Endodermal cell (in vitro differentiated cells): ENCODE data around the gene NAB1. TPM values are rescaled to one million over a fixed set of nuclear protein-coding genes. Genes with fewer than 3 reads are reported as not detected.
"Not testable (repeated sequence)": the region's sequence is repeated elsewhere in the genome, so short reads cannot be mapped to it uniquely, and the experiment has no call there.

Source experiments
- DNase-seq: peaks from one replicate; pipeline ENCODE4 v3.0.0-alpha.2; 2017
- H3K27ac ChIP-seq: 2 replicates; pipeline ENCODE4 v1.5.1; 2013; ENCODE audit warnings: mild to moderate bottlenecking, low read depth, low read length, moderate library complexity
- H3K27me3 ChIP-seq: 2 replicates; pipeline ENCODE4 v1.6.1; 2013; ENCODE audit warnings: mild to moderate bottlenecking, low read length, moderate library complexity; ENCODE audit not compliant: insufficient read depth, control insufficient read depth, poor library complexity, severe bottlenecking
- H3K36me3 ChIP-seq: 2 replicates; pipeline ENCODE4 v1.7.0; 2013; ENCODE audit warnings: mild to moderate bottlenecking, low read length, moderate library complexity; ENCODE audit not compliant: control insufficient read depth, insufficient read depth
- H3K4me1 ChIP-seq: one replicate; pipeline ENCODE4 v1.7.0; 2013; ENCODE audit warnings: low read length; ENCODE audit not compliant: control insufficient read depth, insufficient read depth
- H3K4me3 ChIP-seq: 2 replicates; pipeline ENCODE4 v1.5.1; 2013; ENCODE audit warnings: mild to moderate bottlenecking, low read length, moderate library complexity
- H3K9ac ChIP-seq: 2 replicates; pipeline ENCODE4 v1.6.1; 2013; ENCODE audit warnings: mild to moderate bottlenecking, low read length, moderate library complexity; ENCODE audit not compliant: poor library complexity, severe bottlenecking; ENCODE audit errors: extremely low read depth
- H3K9me3 ChIP-seq: 2 replicates; pipeline ENCODE4 v1.6.1; 2013; ENCODE audit warnings: mild to moderate bottlenecking, low read length, moderate library complexity; ENCODE audit not compliant: control insufficient read depth
- H3K27ac Mint-ChIP-seq: 2 replicates; pipeline ENCODE4 v1.8.0; 2020; ENCODE audit warnings: mixed read lengths
- H3K27me3 Mint-ChIP-seq: 2 replicates; pipeline ENCODE4 v1.8.0; 2021; ENCODE audit warnings: mild to moderate bottlenecking, mixed read lengths; ENCODE audit not compliant: insufficient read depth
- H3K36me3 Mint-ChIP-seq: 2 replicates; pipeline ENCODE4 v1.8.0; 2020; ENCODE audit warnings: low read depth, mixed read lengths
- H3K4me1 Mint-ChIP-seq: 2 replicates; pipeline ENCODE4 v1.8.0; 2020; ENCODE audit warnings: mixed read lengths
- H3K4me3 Mint-ChIP-seq: 2 replicates; pipeline ENCODE4 v1.8.0; 2020; ENCODE audit warnings: mild to moderate bottlenecking, moderate library complexity, mixed read lengths
- H3K9me3 Mint-ChIP-seq: 2 replicates; pipeline ENCODE4 v1.8.0; 2020; ENCODE audit warnings: mild to moderate bottlenecking, mixed read lengths
- WGBS, 2 experiments: methylation state at CpG; one replicate each; pipeline versions ENCODE4 v1.1.5 to v1.1.7; 2013; ENCODE audit warnings: missing lambda C conversion rate in 2 of 2, mixed read lengths in 1 of 2; ENCODE audit not compliant: insufficient coverage in 1 of 2, insufficient read length in 1 of 2; 5-methylcytosine and 5-hydroxymethylcytosine counted together
- total RNA-seq, 2 donors: library from RNA; stranded (reverse); fragmentation: NEBNext Ultra II Directional in 1 of 2; extraction: Animal tissue kit (Norgen Biotek cat#: 25700) in 1 of 2; gene quantifications; 2 replicates in 1 of 2; 3 replicates in 1 of 2; pipeline ENCODE4 v1.2.1, GENCODE V29; 2021
- TF ChIP-seq, protein P1 (sequence below): fragments of 200-600 bp; sonication (generic); conservative IDR thresholded peaks from 2 replicates; pipeline ENCODE4 v1.5.0; 2021; ENCODE audit warnings: antibody characterized with exemption, mild to moderate bottlenecking

Gene NAB1
- total RNA-seq, 2 donors from 2014 or later = 21.7 to 36.1 TPM

GRCh38 chr2:190707726-190708125 is 58.8 kb downstream of the NAB1 start:
- WGBS, 2 experiments = 90 to 92% methylated on average over 2 of the region's 2 CpGs
- no peak for DNase-seq
- Mint-ChIP-seq H3K27ac (no peak overlapping the region), H3K27me3 (no peaks in the 10 kb centered on the region), H3K36me3 (peaks cover 3% of the 10 kb centered on the region), H3K4me3 (no peak overlapping the region), H3K4me1 (no peaks in the 10 kb centered on the region), H3K9me3 (peaks cover 8% of the 10 kb centered on the region)
- Histone ChIP-seq H3K9me3 (peaks cover 14% of the 10 kb centered on the region), H3K27ac (no peak overlapping the region), H3K27me3 (no peaks in the 10 kb centered on the region), H3K9ac (no peak overlapping the region), H3K4me3 (no peak overlapping the region), H3K4me1 (no peaks in the 10 kb centered on the region), H3K36me3 (no peaks in the 10 kb centered on the region)
- TF ChIP-seq, protein P1, sequence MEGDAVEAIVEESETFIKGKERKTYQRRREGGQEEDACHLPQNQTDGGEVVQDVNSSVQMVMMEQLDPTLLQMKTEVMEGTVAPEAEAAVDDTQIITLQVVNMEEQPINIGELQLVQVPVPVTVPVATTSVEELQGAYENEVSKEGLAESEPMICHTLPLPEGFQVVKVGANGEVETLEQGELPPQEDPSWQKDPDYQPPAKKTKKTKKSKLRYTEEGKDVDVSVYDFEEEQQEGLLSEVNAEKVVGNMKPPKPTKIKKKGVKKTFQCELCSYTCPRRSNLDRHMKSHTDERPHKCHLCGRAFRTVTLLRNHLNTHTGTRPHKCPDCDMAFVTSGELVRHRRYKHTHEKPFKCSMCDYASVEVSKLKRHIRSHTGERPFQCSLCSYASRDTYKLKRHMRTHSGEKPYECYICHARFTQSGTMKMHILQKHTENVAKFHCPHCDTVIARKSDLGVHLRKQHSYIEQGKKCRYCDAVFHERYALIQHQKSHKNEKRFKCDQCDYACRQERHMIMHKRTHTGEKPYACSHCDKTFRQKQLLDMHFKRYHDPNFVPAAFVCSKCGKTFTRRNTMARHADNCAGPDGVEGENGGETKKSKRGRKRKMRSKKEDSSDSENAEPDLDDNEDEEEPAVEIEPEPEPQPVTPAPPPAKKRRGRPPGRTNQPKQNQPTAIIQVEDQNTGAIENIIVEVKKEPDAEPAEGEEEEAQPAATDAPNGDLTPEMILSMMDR = no peak

DNA sequence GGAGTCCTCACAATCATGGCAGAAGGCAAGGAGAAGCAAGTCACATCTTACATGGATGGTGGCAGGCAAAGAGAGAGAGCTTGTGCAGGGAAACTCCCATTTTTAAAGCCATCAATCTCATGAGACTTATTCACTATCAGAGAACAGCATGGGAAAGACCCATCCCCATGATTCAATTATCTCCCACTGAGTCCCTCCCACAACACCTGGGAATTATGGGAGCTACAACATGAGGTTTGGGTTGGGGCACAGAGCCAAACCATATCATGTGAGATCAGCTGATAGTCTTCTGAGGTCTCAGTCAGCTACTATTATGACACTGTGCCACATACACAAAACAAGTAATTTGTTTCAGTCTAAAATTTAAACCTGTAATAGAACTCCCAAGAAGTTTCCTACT is 59.8 kb downstream of the NAB1 start:
- DNase-seq, H3K36me3 Mint-ChIP-seq, H3K4me3 ChIP-seq, H3K27me3 ChIP-seq, H3K27ac Mint-ChIP-seq, H3K4me3 Mint-ChIP-seq, H3K27ac ChIP-seq, H3K4me1 Mint-ChIP-seq, H3K36me3 ChIP-seq, H3K9me3 Mint-ChIP-seq, H3K27me3 Mint-ChIP-seq, H3K9ac ChIP-seq, H3K4me1 ChIP-seq: not testable (repeated sequence)
- peaks cover 14% of the 10 kb centered on the region for H3K9me3 ChIP-seq

DNA sequence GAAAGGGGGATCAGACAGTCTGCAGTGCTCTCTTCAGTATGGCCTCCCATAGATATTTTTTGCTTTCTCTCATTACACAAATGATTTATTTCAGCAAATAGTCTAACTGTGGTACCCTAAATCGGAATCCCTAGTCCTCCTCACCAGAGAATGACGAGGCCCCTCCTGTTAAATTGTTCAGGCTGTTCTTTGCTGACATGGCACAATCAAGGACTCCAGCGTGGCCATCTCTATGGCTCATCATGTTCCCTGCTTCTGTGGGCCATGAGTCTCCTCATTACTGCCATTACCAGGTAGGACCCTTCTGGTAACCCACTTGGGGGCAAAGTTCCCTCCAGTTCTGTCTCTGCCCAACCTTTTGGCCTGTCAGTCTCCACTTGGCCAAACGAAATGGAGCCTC is 62.2 kb downstream of the NAB1 start:
- H3K9ac ChIP-seq = no peak overlapping the region
- Mint-ChIP-seq H3K4me1 (no peaks in the 10 kb centered on the region), H3K4me3 (no peak overlapping the region), H3K9me3 (peaks cover 11% of the 10 kb centered on the region), H3K27ac (no peak overlapping the region), H3K27me3 (no peaks in the 10 kb centered on the region), H3K36me3 (peaks cover 3% of the 10 kb centered on the region)
- H3K4me1 ChIP-seq = peaks cover 2% of the 10 kb centered on the region
- H3K4me3 ChIP-seq = no peak overlapping the region
- no peak for DNase-seq
- TF ChIP-seq, protein P1 = no peak
- 93 to 94% methylated on average over 4 of the region's 4 CpGs for WGBS, 2 experiments
- H3K9me3 ChIP-seq = peaks cover 24% of the 10 kb centered on the region
- H3K27ac ChIP-seq = no peak overlapping the region
- H3K36me3 ChIP-seq = no peaks in the 10 kb centered on the region
- H3K27me3 ChIP-seq = no peaks in the 10 kb centered on the region

DNA sequence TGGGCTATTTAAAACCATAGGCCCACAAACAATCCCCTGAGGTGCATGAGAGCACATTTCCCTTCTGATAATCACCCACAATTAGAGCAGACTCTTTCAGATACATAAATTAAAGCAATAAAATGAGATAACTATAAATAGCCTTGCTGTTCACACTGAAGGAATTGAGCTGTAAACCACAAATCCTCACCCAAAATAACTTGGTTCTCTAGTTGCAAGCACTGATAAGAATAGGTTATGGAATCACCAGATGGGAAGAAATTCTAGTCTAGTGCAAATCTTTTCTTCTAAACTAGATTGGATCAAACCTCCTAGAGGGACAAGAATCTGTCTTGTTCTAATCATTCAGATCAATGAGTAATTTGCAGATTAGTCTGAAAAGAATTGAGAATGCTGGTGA is 64.6 kb downstream of the NAB1 start:
- peaks cover 15% of the 10 kb centered on the region for H3K9me3 Mint-ChIP-seq
- TF ChIP-seq, protein P1 = no peak
- no peak overlapping the region for H3K9ac ChIP-seq
- H3K27me3 ChIP-seq = no peaks in the 10 kb centered on the region
- no peaks in the 10 kb centered on the region for H3K36me3 ChIP-seq
- no peak overlapping the region for H3K27ac Mint-ChIP-seq
- H3K27me3 Mint-ChIP-seq = no peaks in the 10 kb centered on the region
- H3K4me3 Mint-ChIP-seq = no peak overlapping the region
- DNase-seq = no peak
- no peak overlapping the region for H3K27ac ChIP-seq
- peaks cover 24% of the 10 kb centered on the region for H3K9me3 ChIP-seq
- peaks cover under 1% of the 10 kb centered on the region for H3K36me3 Mint-ChIP-seq
- H3K4me3 ChIP-seq = no peak overlapping the region
- peaks cover 2% of the 10 kb centered on the region for H3K4me1 ChIP-seq
- H3K4me1 Mint-ChIP-seq = peaks cover 2% of the 10 kb centered on the region
